GM12801 (cell line): ENCODE data around the gene SETD3.

Experiments
- CTCF ChIP-seq: IDR thresholded peaks from one replicate; pipeline ENCODE4 v1.5.1; 2011; ENCODE audit warnings: control low read depth; ENCODE audit not compliant: insufficient read length; ENCODE audit errors: extremely low read depth

Gene SETD3

DNA sequence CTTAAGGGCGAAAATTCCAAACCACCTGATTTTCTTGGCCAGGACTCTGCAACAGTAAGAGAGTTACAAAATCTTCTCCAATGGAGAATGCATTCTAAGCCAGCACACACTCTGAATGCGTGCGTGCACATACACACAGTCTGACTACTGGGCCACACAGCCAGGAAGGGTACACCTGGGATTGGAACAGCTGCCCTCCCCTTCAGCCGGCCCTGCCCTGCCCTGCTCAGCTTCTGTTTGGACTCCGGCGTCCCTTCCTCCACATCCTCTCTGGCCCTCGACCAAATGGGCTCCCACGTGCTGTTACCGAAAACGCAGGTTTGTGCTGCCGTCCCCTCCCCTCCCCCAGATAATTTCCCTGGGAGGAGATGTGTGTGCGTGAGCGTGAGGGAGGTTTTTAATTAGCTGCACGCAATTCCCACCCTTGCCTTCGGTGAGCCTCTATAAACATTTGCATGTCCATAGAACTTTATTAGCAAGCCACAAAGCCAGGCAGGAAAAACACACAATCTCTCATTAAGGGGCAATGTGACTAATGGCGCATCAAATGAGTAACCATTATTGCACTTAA lies 43.5 kb upstream of the SETD3 start:
- TF ChIP-seq CTCF: no peak

DNA sequence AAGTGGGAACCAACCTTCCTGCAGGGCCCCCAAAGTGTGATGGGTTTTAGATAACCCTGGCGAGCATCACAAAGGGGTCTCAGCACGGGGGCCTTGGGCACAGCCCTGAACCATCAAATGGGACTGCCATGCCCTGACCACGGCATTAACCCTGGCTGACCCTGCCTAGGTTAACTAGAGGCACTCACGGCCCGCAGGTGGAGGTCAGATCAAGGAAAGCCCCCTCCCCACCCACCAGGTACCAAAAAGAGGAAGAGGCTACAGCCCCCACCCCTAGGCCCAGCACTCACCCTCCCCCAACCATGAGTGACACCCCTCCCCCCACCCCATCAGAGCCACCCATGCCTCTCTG lies 43.0 kb upstream of the SETD3 start:
- TF ChIP-seq CTCF: no peak

GRCh38 chr14:99522934-99523703 lies 42.5 kb upstream of the SETD3 start:
- TF ChIP-seq CTCF: no peak

GRCh38 chr14:99522457-99522891 lies 41.8 kb upstream of the SETD3 start:
- no peak for TF ChIP-seq CTCF

- TF ChIP-seq CTCF: no peak
Measured at GRCh38 chr14:99522025-99522401, 41.4 kb upstream of the SETD3 start.

DNA sequence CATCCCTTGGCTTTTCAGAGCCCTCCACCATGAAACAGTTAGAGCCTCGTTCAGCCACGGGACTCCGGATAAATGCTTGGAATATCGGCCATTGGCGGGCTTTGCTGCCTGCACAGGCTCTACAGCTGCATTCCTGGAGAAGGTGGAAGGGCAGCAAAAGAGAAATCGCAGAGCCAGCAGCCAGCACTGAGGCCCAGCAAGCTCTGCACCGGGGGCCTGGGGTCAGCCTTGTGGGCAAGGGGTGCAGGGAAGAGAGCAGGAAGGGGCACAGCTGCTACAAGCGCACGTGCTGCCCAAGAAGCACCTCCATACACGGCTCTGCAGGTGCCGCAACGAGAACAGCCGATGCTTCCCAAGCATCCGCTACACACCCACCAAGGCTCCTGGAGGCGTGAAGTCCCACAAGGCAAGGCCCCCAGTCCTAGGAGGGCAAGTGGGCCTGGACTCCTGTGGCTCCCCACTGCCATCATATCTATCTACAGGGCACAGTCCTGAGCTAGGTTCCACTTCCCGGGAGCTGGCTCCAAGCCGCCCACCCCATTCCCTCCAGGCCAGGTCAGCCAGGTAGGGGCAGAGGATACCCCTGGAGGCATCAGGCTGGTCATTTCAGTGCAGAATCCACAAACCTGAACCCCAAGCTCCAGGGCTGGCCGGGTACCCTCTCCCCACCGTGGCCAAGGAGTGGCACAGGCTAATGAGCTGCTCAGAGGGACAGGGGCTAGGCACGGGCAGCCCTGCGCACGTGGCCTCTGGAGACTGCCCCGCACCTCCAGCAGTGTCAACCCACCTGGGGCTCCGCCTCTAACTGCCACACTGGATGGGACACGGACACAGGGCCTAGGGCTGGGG lies 40.7 kb upstream of the SETD3 start:
- TF ChIP-seq CTCF: no peak

DNA sequence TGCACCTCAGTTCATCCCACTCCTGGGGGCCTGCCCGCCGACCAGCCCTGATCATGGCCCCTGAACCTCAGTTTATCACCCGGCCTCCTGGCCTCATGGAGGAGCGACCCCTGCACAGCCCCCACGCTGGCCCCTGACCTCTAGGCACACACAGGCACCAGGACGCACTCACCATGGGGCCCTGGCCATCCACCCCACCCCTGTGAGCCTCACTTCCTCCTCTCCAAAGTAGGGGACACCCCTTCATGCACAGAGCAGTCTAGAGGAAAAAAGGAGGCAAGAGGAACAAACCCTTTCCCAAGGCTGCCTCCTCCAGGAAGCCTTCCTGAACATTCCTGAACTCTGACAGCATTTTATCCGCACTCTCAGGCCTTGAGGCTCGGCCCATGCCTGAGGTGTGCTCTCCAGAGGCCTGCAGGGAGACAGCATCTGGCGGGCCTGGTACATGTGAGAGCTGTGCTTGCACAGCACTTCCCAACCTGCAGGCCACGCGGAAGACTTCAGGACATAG lies 40.0 kb upstream of the SETD3 start:
- TF ChIP-seq CTCF: no peak
